Prostate gland (tissue), 2 donors: ENCODE measurements around the gene TMEM266.

Experiments used
- CTCF ChIP-seq, 4 experiments: fragments of 200-600 bp in 2 of 4; fragments of 450-650 bp in 2 of 4; sonication (generic) in 2 of 4; IDR thresholded peaks; 1 replicate in 3 of 4; 2 replicates in 1 of 4; pipeline ENCODE4 v1.5.1; 2016 to 2019; ENCODE audit warnings: antibody characterized with exemption in 4 of 4, mild to moderate bottlenecking in 2 of 4, moderate library complexity in 2 of 4
- POLR2A ChIP-seq: fragments of 450-650 bp; IDR thresholded peaks from one replicate; pipeline ENCODE4 v1.6.1; 2016; ENCODE audit warnings: antibody characterized with exemption, mild to moderate bottlenecking
- POLR2AphosphoS5 ChIP-seq: sonication (generic); formaldehyde crosslinking; IDR thresholded peaks from one replicate; pipeline ENCODE4 v1.6.1; 2017; ENCODE audit warnings: antibody characterized with exemption

- no peak for TF ChIP-seq CTCF (IDR thresholded peaks at IDR 0.05)
- TF ChIP-seq POLR2A, result no peak
- no peak for TF ChIP-seq POLR2AphosphoS5
Observed at GRCh38 chr15:76062286-76062685, 2.5 kb downstream of the TMEM266 start.
